GM18526 (cell line): ENCODE measurements around the gene ACTL8.

ENCODE experiments used
- POLR2A ChIP-seq: IDR thresholded peaks from 3 replicates; pipeline ENCODE4 v1.6.1; 2011; ENCODE audit not compliant: insufficient read length; ENCODE audit errors: extremely low read depth

The ACTL8 gene

GRCh38 chr1:17752356-17752755, 2.8 kb upstream of the ACTL8 start:
- no peak for TF ChIP-seq POLR2A

GRCh38 chr1:17757426-17757825, 2.3 kb downstream of the ACTL8 start:
- no peak for TF ChIP-seq POLR2A

GRCh38 chr1:17759114-17759513, 4.0 kb downstream of the ACTL8 start:
- no peak for TF ChIP-seq POLR2A

GRCh38 chr1:17762313-17762712, 7.2 kb downstream of the ACTL8 start:
- TF ChIP-seq POLR2A = no peak

GRCh38 chr1:17763417-17763816, 8.3 kb downstream of the ACTL8 start:
- TF ChIP-seq POLR2A = no peak

- no peak for TF ChIP-seq POLR2A
Measured at GRCh38 chr1:17763995-17764394, 8.9 kb downstream of the ACTL8 start.

GRCh38 chr1:17764591-17764990, 9.5 kb downstream of the ACTL8 start:
- no peak for TF ChIP-seq POLR2A

- no peak for TF ChIP-seq POLR2A
Measured at GRCh38 chr1:17765444-17766411, 10.6 kb downstream of the ACTL8 start.

- no peak for TF ChIP-seq POLR2A
Measured at GRCh38 chr1:17768651-17769241, 13.6 kb downstream of the ACTL8 start.

- no peak for TF ChIP-seq POLR2A
Measured at GRCh38 chr1:17770983-17771382, 15.8 kb downstream of the ACTL8 start.

- no peak for TF ChIP-seq POLR2A
Measured at GRCh38 chr1:17772615-17773212, 17.6 kb downstream of the ACTL8 start.

GRCh38 chr1:17773591-17774326, 18.6 kb downstream of the ACTL8 start:
- no peak for TF ChIP-seq POLR2A

- no peak for TF ChIP-seq POLR2A
Measured at GRCh38 chr1:17774452-17774851, 19.3 kb downstream of the ACTL8 start.

- TF ChIP-seq POLR2A = no peak
Measured at GRCh38 chr1:17775796-17776195, 20.7 kb downstream of the ACTL8 start.

GRCh38 chr1:17776426-17776825, 21.3 kb downstream of the ACTL8 start:
- no peak for TF ChIP-seq POLR2A
